GM13976 (cell line): Measurements from ENCODE around the gene FAM118B.

Source experiments
- DNase-seq: peaks from one replicate; pipeline ENCODE4 v3.0.0; 2012; ENCODE audit warnings: low spot score
- in situ Hi-C: fragments of 300-500 bp; cut with MboI; formaldehyde crosslinking; loops from one replicate; pipeline ENCODE4 v1.12.0; 2022; ENCODE audit warnings: low sequenced_read_pairs, mixed read lengths, inconsistent platforms; ENCODE audit not compliant: unreplicated experiment
- TF ChIP-seq, protein P1 (sequence below): IDR thresholded peaks from 2 replicates; pipeline ENCODE4 v1.5.1; 2012; ENCODE audit warnings: borderline replicate concordance, mild to moderate bottlenecking; ENCODE audit not compliant: insufficient read depth; ENCODE audit errors: extremely low read depth, missing control alignments, control extremely low read depth

FAM118B gene

DNA sequence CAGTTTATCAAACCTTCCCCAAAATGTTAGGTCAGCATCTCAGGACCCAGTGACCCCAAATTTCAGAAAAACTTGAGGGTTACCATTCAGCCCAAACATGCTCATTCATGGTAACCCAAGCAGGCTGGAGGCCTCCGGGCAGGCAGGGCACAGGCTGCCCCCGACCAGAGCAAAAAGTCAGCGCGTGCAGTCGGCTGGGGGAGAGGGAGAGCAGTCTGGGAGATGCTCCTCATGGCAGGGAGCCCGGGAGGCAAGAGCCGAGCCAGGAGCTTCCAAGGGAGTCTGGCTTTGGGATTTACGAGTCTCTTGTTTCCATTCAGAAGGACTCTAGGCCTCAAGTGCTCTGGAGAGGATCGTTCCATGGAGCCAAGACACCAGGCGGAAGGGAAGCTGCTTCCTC, 45.8 kb upstream of the FAM118B start:
- TF ChIP-seq, protein P1, sequence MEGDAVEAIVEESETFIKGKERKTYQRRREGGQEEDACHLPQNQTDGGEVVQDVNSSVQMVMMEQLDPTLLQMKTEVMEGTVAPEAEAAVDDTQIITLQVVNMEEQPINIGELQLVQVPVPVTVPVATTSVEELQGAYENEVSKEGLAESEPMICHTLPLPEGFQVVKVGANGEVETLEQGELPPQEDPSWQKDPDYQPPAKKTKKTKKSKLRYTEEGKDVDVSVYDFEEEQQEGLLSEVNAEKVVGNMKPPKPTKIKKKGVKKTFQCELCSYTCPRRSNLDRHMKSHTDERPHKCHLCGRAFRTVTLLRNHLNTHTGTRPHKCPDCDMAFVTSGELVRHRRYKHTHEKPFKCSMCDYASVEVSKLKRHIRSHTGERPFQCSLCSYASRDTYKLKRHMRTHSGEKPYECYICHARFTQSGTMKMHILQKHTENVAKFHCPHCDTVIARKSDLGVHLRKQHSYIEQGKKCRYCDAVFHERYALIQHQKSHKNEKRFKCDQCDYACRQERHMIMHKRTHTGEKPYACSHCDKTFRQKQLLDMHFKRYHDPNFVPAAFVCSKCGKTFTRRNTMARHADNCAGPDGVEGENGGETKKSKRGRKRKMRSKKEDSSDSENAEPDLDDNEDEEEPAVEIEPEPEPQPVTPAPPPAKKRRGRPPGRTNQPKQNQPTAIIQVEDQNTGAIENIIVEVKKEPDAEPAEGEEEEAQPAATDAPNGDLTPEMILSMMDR: no peak
- DNase-seq: no peak
- in situ Hi-C loops: no loop called here

DNA sequence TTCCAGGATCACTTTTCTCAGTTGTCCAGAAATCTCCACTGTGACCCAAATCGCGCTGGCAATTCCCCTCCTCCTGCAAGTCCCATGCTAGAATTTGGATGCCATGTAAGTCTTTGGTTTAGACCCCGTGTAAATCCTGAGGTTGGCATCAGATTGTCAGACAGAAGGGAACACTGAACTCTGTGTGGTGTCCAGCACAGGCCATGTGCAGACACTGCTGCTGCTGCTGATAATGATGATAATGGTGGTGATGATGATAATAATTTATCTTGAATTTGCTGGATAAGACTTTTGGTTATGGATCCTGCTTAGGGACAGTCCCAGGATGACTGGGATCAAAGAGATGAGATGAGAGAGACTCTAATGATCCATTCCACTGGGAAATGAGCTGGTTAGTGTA, 45.2 kb upstream of the FAM118B start:
- no peak for DNase-seq
- TF ChIP-seq, protein P1: no peak
- in situ Hi-C loops: no loop called here

DNA sequence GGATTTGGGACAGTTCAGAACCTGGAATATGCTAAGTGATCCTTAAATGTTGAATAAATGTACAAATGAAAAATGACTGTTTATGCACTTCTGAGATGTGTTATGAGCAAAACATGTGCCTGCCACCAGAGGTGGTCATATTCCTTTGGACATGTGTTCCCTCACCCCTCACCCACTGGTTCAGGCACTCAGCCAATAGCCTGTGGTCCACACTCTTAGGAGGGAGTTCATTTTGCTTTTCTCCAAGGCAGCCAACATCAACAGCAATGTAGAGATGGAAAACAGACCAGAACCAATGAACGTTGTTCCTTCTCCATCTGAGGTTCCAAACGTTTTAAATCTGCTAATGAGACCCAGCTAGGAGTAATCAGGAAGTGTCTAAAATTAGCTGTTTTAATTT, 44.1 kb upstream of the FAM118B start:
- DNase-seq: no peak
- TF ChIP-seq, protein P1: no peak

DNA sequence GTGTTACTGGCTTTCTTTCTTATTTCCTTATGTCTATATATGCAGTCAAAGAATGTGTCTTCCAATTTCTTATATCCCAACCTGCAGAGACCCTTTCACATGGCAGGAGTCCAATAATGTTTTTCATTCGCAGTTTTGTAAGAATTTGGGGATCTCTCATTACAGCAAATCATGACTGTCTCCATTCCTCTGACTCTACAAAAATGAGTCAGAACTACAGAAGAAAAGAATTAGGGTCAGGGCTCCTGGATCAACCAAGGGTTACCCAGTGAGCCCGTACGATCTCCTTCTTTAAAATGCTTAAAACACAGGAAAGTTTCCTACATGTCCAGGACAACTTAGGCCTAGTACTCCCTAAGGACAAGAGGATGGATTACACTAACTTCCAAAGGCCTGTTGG, 42.3 kb upstream of the FAM118B start:
- in situ Hi-C loops: no loop called here
- TF ChIP-seq, protein P1: no peak
- DNase-seq: no peak

More for the DNA sequence above, 44.1 kb upstream of the FAM118B start:
- in situ Hi-C loops: no loop called here

DNA sequence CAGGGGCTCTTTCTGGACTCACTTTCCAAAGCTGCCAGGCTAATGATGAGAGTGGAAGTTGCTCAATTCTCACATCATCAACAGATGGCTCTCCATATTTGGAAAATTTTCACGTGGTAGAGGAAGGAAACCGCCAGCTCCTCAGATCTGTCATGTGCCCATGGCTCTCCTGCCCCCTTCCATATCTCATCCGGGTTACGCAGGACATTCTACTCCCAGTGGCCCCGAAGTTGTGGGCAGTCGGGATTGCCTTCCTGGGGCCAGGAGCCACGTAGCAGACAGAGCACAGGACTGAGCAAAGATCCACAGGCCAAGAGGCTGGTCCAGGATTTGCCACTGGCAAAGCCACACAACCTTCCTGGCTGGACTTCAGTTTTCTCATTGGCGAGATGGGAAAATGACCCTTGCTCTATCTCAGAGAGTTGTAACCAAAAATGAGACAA, 39.0 kb upstream of the FAM118B start:
- DNase-seq: no peak
- TF ChIP-seq, protein P1: no peak
- in situ Hi-C loops: no loop called here

DNA sequence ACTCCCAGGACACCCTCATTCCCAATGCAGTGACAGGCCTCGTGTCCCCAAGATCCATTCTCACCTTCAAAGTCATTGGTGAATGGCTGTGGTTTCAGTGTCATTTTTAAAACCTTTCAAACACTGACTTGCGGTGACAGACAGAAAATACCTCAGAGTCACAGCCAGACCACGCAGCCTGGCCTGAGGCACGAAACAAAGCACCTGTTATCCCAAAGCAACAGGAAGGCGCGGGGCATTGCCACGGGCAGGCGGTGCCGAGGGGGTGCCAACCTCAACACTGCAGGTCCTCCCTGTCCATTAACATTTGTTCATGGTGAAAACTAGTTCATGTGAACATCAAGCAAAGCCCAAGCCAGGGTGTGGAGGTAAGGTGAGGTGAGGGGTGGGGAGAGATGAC, 38.3 kb upstream of the FAM118B start:
- in situ Hi-C loops: no loop called here
- no peak for DNase-seq
- TF ChIP-seq, protein P1: no peak

DNA sequence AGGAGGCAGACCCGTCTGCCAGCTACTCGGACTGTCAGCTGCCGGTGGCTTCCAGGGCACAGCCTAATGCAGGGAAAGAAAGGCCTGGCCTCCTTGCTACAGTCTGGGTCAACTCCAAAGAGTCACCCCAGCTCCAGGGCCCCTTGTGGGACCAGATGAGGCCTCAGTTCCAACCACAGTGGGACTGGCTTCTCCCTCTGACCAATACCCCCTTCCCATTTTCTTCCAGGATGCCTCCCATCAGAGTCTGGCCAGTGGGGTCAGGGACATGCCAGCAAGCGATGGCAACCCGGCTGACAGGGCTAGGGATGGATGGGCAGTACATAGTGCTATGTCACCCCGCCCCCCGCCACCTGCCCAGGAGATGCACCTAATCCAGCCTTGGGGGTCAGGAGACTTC, 36.8 kb upstream of the FAM118B start:
- no peak for DNase-seq
- in situ Hi-C loops: no loop called here
- TF ChIP-seq, protein P1: no peak
